ENCODE measurements around the gene SLC38A4. TPM values are rescaled to one million over a fixed set of nuclear protein-coding genes. Genes with fewer than 3 reads are reported as not detected.
"Not testable (repeated sequence)": the region's sequence is repeated elsewhere in the genome, so short reads cannot be mapped to it uniquely, and the experiment has no call there.

Gene SLC38A4
- total and polyA plus RNA-seq, 2 donors: 1.2 to 2.4 TPM

GRCh38 chr12:46848792-46849191, 23.0 kb upstream of the SLC38A4 start:
- H3K9me3 ChIP-seq (ENCODE audit: control insufficient read depth in 2 of 2, insufficient read depth in 1 of 2, low read length in 1 of 2); H3K27ac ChIP-seq (ENCODE audit: low read depth in 1 of 2, low read length in 1 of 2); H3K27me3 ChIP-seq (ENCODE audit: control insufficient read depth in 2 of 2, insufficient read depth in 1 of 2, low read length in 1 of 2); DNase-seq (ENCODE audit: low read depth in 6 of 9, low spot score in 9 of 9); H3K4me3 ChIP-seq (ENCODE audit: low read length in 2 of 2); H3K36me3 ChIP-seq (ENCODE audit: control insufficient read depth in 2 of 2, insufficient read depth in 2 of 2, low read length in 1 of 2); H3K4me1 ChIP-seq (ENCODE audit: control insufficient read depth in 2 of 2, insufficient read depth in 2 of 2, low read length in 2 of 2): not testable (repeated sequence)
- WGBS: 99% methylated on average over 8 of the region's 8 CpGs

- no peaks in the 10 kb centered on the region for H3K4me1 ChIP-seq (ENCODE audit: control insufficient read depth in 2 of 2, insufficient read depth in 2 of 2, low read length in 2 of 2)
- WGBS: 98% methylated on average over 1 of the region's 1 CpG
- H3K36me3 ChIP-seq (ENCODE audit: control insufficient read depth in 2 of 2, insufficient read depth in 2 of 2, low read length in 1 of 2): no peaks in the 10 kb centered on the region
- H3K4me3 ChIP-seq (ENCODE audit: low read length in 2 of 2): no peak overlapping the region
- H3K9me3 ChIP-seq (ENCODE audit: control insufficient read depth in 2 of 2, insufficient read depth in 1 of 2, low read length in 1 of 2): no peaks in the 10 kb centered on the region
- no peaks in the 10 kb centered on the region for H3K27me3 ChIP-seq (ENCODE audit: control insufficient read depth in 2 of 2, insufficient read depth in 1 of 2, low read length in 1 of 2)
- no peak overlapping the region for H3K27ac ChIP-seq (ENCODE audit: low read depth in 1 of 2, low read length in 1 of 2)
- DNase-seq (ENCODE audit: low read depth in 6 of 9, low spot score in 9 of 9): no peak
Observed at GRCh38 chr12:46847001-46847400, 21.2 kb upstream of the SLC38A4 start.

GRCh38 chr12:46843811-46844210, 18.0 kb upstream of the SLC38A4 start:
- H3K27ac ChIP-seq (ENCODE audit: low read depth in 1 of 2, low read length in 1 of 2): no peak overlapping the region
- H3K36me3 ChIP-seq (ENCODE audit: control insufficient read depth in 2 of 2, insufficient read depth in 2 of 2, low read length in 1 of 2): no peaks in the 10 kb centered on the region
- DNase-seq (ENCODE audit: low read depth in 6 of 9, low spot score in 9 of 9): no peak
- WGBS: 83% methylated on average over 3 of the region's 3 CpGs
- H3K4me1 ChIP-seq (ENCODE audit: control insufficient read depth in 2 of 2, insufficient read depth in 2 of 2, low read length in 2 of 2): no peaks in the 10 kb centered on the region
- no peaks in the 10 kb centered on the region for H3K9me3 ChIP-seq (ENCODE audit: control insufficient read depth in 2 of 2, insufficient read depth in 1 of 2, low read length in 1 of 2)
- no peaks in the 10 kb centered on the region for H3K27me3 ChIP-seq (ENCODE audit: control insufficient read depth in 2 of 2, insufficient read depth in 1 of 2, low read length in 1 of 2)
- H3K4me3 ChIP-seq (ENCODE audit: low read length in 2 of 2): no peak overlapping the region

- 98% methylated on average over 2 of the region's 2 CpGs for WGBS
- no peak for DNase-seq (ENCODE audit: low read depth in 6 of 9, low spot score in 9 of 9)
- no peak overlapping the region for H3K27ac ChIP-seq (ENCODE audit: low read depth in 1 of 2, low read length in 1 of 2)
- H3K4me3 ChIP-seq (ENCODE audit: low read length in 2 of 2): no peak overlapping the region
- H3K27me3 ChIP-seq (ENCODE audit: control insufficient read depth in 2 of 2, insufficient read depth in 1 of 2, low read length in 1 of 2): no peaks in the 10 kb centered on the region
- H3K4me1 ChIP-seq (ENCODE audit: control insufficient read depth in 2 of 2, insufficient read depth in 2 of 2, low read length in 2 of 2): no peaks in the 10 kb centered on the region
- no peaks in the 10 kb centered on the region for H3K9me3 ChIP-seq (ENCODE audit: control insufficient read depth in 2 of 2, insufficient read depth in 1 of 2, low read length in 1 of 2)
- no peaks in the 10 kb centered on the region for H3K36me3 ChIP-seq (ENCODE audit: control insufficient read depth in 2 of 2, insufficient read depth in 2 of 2, low read length in 1 of 2)
Observed at GRCh38 chr12:46841891-46842290, 16.1 kb upstream of the SLC38A4 start.

- no peaks in the 10 kb centered on the region for H3K9me3 ChIP-seq (ENCODE audit: control insufficient read depth in 2 of 2, insufficient read depth in 1 of 2, low read length in 1 of 2)
- no peak overlapping the region for H3K27ac ChIP-seq (ENCODE audit: low read depth in 1 of 2, low read length in 1 of 2)
- 98% methylated on average over 2 of the region's 2 CpGs for WGBS
- no peaks in the 10 kb centered on the region for H3K27me3 ChIP-seq (ENCODE audit: control insufficient read depth in 2 of 2, insufficient read depth in 1 of 2, low read length in 1 of 2)
- no peak overlapping the region for H3K4me3 ChIP-seq (ENCODE audit: low read length in 2 of 2)
- H3K4me1 ChIP-seq (ENCODE audit: control insufficient read depth in 2 of 2, insufficient read depth in 2 of 2, low read length in 2 of 2): no peaks in the 10 kb centered on the region
- no peak for DNase-seq (ENCODE audit: low read depth in 6 of 9, low spot score in 9 of 9)
- H3K36me3 ChIP-seq (ENCODE audit: control insufficient read depth in 2 of 2, insufficient read depth in 2 of 2, low read length in 1 of 2): no peaks in the 10 kb centered on the region
Observed at GRCh38 chr12:46839964-46840363, 14.2 kb upstream of the SLC38A4 start.

- no peak overlapping the region for H3K27ac ChIP-seq (ENCODE audit: low read depth in 1 of 2, low read length in 1 of 2)
- DNase-seq (ENCODE audit: low read depth in 6 of 9, low spot score in 9 of 9): no peak
- H3K9me3 ChIP-seq (ENCODE audit: control insufficient read depth in 2 of 2, insufficient read depth in 1 of 2, low read length in 1 of 2): no peaks in the 10 kb centered on the region
- peaks cover 0 to under 1% of the 10 kb centered on the region in 2 donors for H3K27me3 ChIP-seq (ENCODE audit: control insufficient read depth in 2 of 2, insufficient read depth in 1 of 2, low read length in 1 of 2)
- H3K4me3 ChIP-seq (ENCODE audit: low read length in 2 of 2): no peak overlapping the region
- WGBS: 94% methylated on average over 3 of the region's 3 CpGs
- no peaks in the 10 kb centered on the region for H3K36me3 ChIP-seq (ENCODE audit: control insufficient read depth in 2 of 2, insufficient read depth in 2 of 2, low read length in 1 of 2)
- no peaks in the 10 kb centered on the region for H3K4me1 ChIP-seq (ENCODE audit: control insufficient read depth in 2 of 2, insufficient read depth in 2 of 2, low read length in 2 of 2)
Observed at GRCh38 chr12:46839232-46839631, 13.4 kb upstream of the SLC38A4 start.

GRCh38 chr12:46835785-46836184, 10.0 kb upstream of the SLC38A4 start:
- DNase-seq (ENCODE audit: low read depth in 6 of 9, low spot score in 9 of 9): no peak
- 100% methylated on average over 1 of the region's 1 CpG for WGBS
- Histone ChIP-seq H3K27ac (ENCODE audit: low read depth in 1 of 2, low read length in 1 of 2) (no peak overlapping the region), H3K9me3 (ENCODE audit: control insufficient read depth in 2 of 2, insufficient read depth in 1 of 2, low read length in 1 of 2) (no peaks in the 10 kb centered on the region), H3K4me3 (ENCODE audit: low read length in 2 of 2) (no peak overlapping the region), H3K4me1 (ENCODE audit: control insufficient read depth in 2 of 2, insufficient read depth in 2 of 2, low read length in 2 of 2) (peaks cover 6 to 12% of the 10 kb centered on the region in 2 donors), H3K27me3 (ENCODE audit: control insufficient read depth in 2 of 2, insufficient read depth in 1 of 2, low read length in 1 of 2) (peaks cover 20 to 28% of the 10 kb centered on the region in 2 donors), H3K36me3 (ENCODE audit: control insufficient read depth in 2 of 2, insufficient read depth in 2 of 2, low read length in 1 of 2) (no peaks in the 10 kb centered on the region)

- Histone ChIP-seq H3K27me3 (ENCODE audit: control insufficient read depth in 2 of 2, insufficient read depth in 1 of 2, low read length in 1 of 2) (peaks cover 37 to 63% of the 10 kb centered on the region in 2 donors), H3K9me3 (ENCODE audit: control insufficient read depth in 2 of 2, insufficient read depth in 1 of 2, low read length in 1 of 2) (no peaks in the 10 kb centered on the region), H3K4me3 (ENCODE audit: low read length in 2 of 2) (peak overlapping the region in 1 of 2 donors; percentile 39), H3K36me3 (ENCODE audit: control insufficient read depth in 2 of 2, insufficient read depth in 2 of 2, low read length in 1 of 2) (no peaks in the 10 kb centered on the region), H3K27ac (ENCODE audit: low read depth in 1 of 2, low read length in 1 of 2) (no peak overlapping the region), H3K4me1 (ENCODE audit: control insufficient read depth in 2 of 2, insufficient read depth in 2 of 2, low read length in 2 of 2) (peaks cover 6 to 13% of the 10 kb centered on the region in 2 donors)
- DNase-seq (ENCODE audit: low read depth in 6 of 9, low spot score in 9 of 9): no peak
- 45% methylated on average over 16 of the region's 16 CpGs for WGBS
Observed at GRCh38 chr12:46832130-46832704, 6.4 kb upstream of the SLC38A4 start.

GRCh38 chr12:46831335-46832129, 5.7 kb upstream of the SLC38A4 start:
- H3K27me3 ChIP-seq (ENCODE audit: control insufficient read depth in 2 of 2, insufficient read depth in 1 of 2, low read length in 1 of 2): peaks cover 37 to 69% of the 10 kb centered on the region in 2 donors
- H3K36me3 ChIP-seq (ENCODE audit: control insufficient read depth in 2 of 2, insufficient read depth in 2 of 2, low read length in 1 of 2): no peaks in the 10 kb centered on the region
- no peak for DNase-seq (ENCODE audit: low read depth in 6 of 9, low spot score in 9 of 9)
- H3K9me3 ChIP-seq (ENCODE audit: control insufficient read depth in 2 of 2, insufficient read depth in 1 of 2, low read length in 1 of 2): no peaks in the 10 kb centered on the region
- peaks cover 6 to 13% of the 10 kb centered on the region in 2 donors for H3K4me1 ChIP-seq (ENCODE audit: control insufficient read depth in 2 of 2, insufficient read depth in 2 of 2, low read length in 2 of 2)
- H3K4me3 ChIP-seq (ENCODE audit: low read length in 2 of 2): peak overlapping the region; percentile 14 to 39
- peak overlapping the region in 1 of 2 donors; percentile 52 for H3K27ac ChIP-seq (ENCODE audit: low read depth in 1 of 2, low read length in 1 of 2)
- WGBS: 5% methylated on average over 53 of the region's 53 CpGs
